Uterus (tissue), 4 donors: ENCODE results near the gene RNF214. TPM values are rescaled to one million over a fixed set of nuclear protein-coding genes. Genes with fewer than 3 reads are reported as not detected.

Experiments used
- DNase-seq, 2 donors: peaks; one replicate each; pipeline ENCODE4 v3.0.0-alpha.2; 2019 to 2020
- H3K27ac ChIP-seq, 2 donors: fragments of 200-600 bp; sonication (generic); 1 replicate in 1 of 2; 2 replicates in 1 of 2; pipeline ENCODE4 v1.5.1; 2016 to 2018
- H3K27me3 ChIP-seq, 2 donors: fragments of 200-600 bp; sonication (generic); one replicate each; pipeline ENCODE4 v1.5.1; 2018 to 2019; ENCODE audit warnings: control low read depth in 1 of 2
- H3K36me3 ChIP-seq, 2 donors: fragments of 200-600 bp; sonication (generic); one replicate each; pipeline ENCODE4 v1.5.1; 2019; ENCODE audit warnings: control low read depth in 1 of 2
- H3K4me1 ChIP-seq, 2 donors: fragments of 200-600 bp; sonication (generic); one replicate each; pipeline ENCODE4 v1.5.1; 2018 to 2019; ENCODE audit warnings: control low read depth in 1 of 2
- H3K4me3 ChIP-seq, 2 donors: fragments of 200-600 bp; sonication (generic); 1 replicate in 1 of 2; 2 replicates in 1 of 2; pipeline ENCODE4 v1.5.1; 2018 to 2019; ENCODE audit warnings: mild to moderate bottlenecking in 1 of 2
- H3K9me3 ChIP-seq, 2 donors: fragments of 200-600 bp; sonication (generic); one replicate each; pipeline ENCODE4 v1.5.1; 2019; ENCODE audit warnings: control low read depth in 1 of 2
- CTCF ChIP-seq, 4 experiments: fragments of 200-600 bp in 2 of 4; fragments of 450-650 bp in 2 of 4; sonication (generic) in 2 of 4; IDR thresholded peaks; one replicate each; pipeline ENCODE4 v1.5.1; 2016 to 2019; ENCODE audit warnings: antibody characterized with exemption in 4 of 4, mild to moderate bottlenecking in 2 of 4, moderate library complexity in 1 of 4
- POLR2A ChIP-seq, 2 donors: fragments of 450-650 bp; IDR thresholded peaks; one replicate each; pipeline ENCODE4 v1.6.1; 2016; ENCODE audit warnings: antibody characterized with exemption in 2 of 2, mild to moderate bottlenecking in 1 of 2, moderate library complexity in 1 of 2
- intact Hi-C: fragments of 100-400 bp; cut with DNase I; formaldehyde crosslinking; loops from one replicate; pipeline ENCODE4 v1.15.1; 2023; ENCODE audit warnings: low total_unique reads
- total RNA-seq, 4 donors: library from RNA; depleted of rRNA in 3 of 4; stranded (reverse); fragments of >200 nt in 3 of 4; gene quantifications; one replicate each; pipeline versions ENCODE4 v1.1.0 to v1.2.4, GENCODE V29; 2014 to 2023
- donor health status: DM: yes; HTN: yes; CAD: no.

RNF214 gene
- total RNA-seq, 4 donors from 2014 or later: 4.4 to 38.6 (median 11.4) TPM

DNA sequence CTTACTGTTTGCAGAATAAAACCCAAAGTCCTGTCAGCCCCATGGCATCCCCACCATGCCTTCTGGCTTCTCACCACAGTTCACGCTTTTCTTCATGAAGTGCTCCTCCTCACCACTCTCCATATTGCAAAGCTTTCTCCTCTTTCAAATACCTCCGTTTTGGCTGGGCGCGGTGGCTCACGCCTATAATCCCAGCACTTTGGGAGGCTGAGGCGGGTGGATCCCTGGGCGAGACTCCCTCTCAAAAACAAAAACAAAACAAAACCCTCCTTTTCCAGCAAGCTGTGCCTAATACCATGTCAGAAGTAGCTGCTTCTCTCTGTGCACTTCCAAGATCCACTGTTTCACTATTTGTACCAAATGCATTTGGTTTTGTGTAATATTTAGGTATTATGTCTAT, 76.8 kb downstream of the RNF214 start:
- Histone ChIP-seq H3K27ac (no peak overlapping the region), H3K4me1 (no peaks in the 10 kb centered on the region), H3K27me3 (no peaks in the 10 kb centered on the region), H3K4me3 (no peak overlapping the region), H3K36me3 (no peaks in the 10 kb centered on the region), H3K9me3 (no peaks in the 10 kb centered on the region)
- TF ChIP-seq CTCF (IDR thresholded peaks at IDR 0.05) (no peak), POLR2A (IDR thresholded peaks at IDR 0.05) (no peak)
- intact Hi-C loops: no loop called here
- no peak for DNase-seq

- H3K4me3 ChIP-seq: no peak overlapping the region
- H3K27me3 ChIP-seq: no peaks in the 10 kb centered on the region
- H3K4me1 ChIP-seq: peaks cover 4 to 10% of the 10 kb centered on the region in 2 donors
- intact Hi-C loops: loop anchor here (10.0 kb wide), 1 partner anchor 78 kb away; the partner anchor contains the start of genes PCSK7 and RNF214
- H3K9me3 ChIP-seq: no peaks in the 10 kb centered on the region
- TF ChIP-seq POLR2A (IDR thresholded peaks at IDR 0.05) (no peak), CTCF (IDR thresholded peaks at IDR 0.05) (no peak)
- H3K27ac ChIP-seq: no peak overlapping the region
- DNase-seq: no peak
- H3K36me3 ChIP-seq: no peaks in the 10 kb centered on the region
Measured at GRCh38 chr11:117313091-117313490, 80.6 kb downstream of the RNF214 start.

GRCh38 chr11:117313828-117314768, 81.6 kb downstream of the RNF214 start:
- no peak overlapping the region for H3K27ac ChIP-seq
- TF ChIP-seq POLR2A (IDR thresholded peaks at IDR 0.05): no peak
- TF ChIP-seq CTCF (IDR thresholded peaks at IDR 0.05): no peak
- no peak overlapping the region for H3K4me3 ChIP-seq
- no peaks in the 10 kb centered on the region for H3K27me3 ChIP-seq
- peaks cover 4 to 10% of the 10 kb centered on the region in 2 donors for H3K4me1 ChIP-seq
- no peak for DNase-seq
- no peaks in the 10 kb centered on the region for H3K36me3 ChIP-seq
- intact Hi-C loops: loop anchor here (10.0 kb wide), 1 partner anchor 79 kb away; the partner anchor contains the start of genes PCSK7 and RNF214
- no peaks in the 10 kb centered on the region for H3K9me3 ChIP-seq

GRCh38 chr11:117314840-117315239, 82.4 kb downstream of the RNF214 start:
- no peak overlapping the region for H3K27ac ChIP-seq
- peak overlapping the region; percentile 55 to 70 for H3K4me3 ChIP-seq
- DNase-seq: no peak
- no peaks in the 10 kb centered on the region for H3K27me3 ChIP-seq
- no peaks in the 10 kb centered on the region for H3K36me3 ChIP-seq
- no peaks in the 10 kb centered on the region for H3K9me3 ChIP-seq
- intact Hi-C loops: loop anchor here (10.0 kb wide), 1 partner anchor 80 kb away; the partner anchor contains the start of genes PCSK7 and RNF214
- H3K4me1 ChIP-seq: peaks cover 4 to 10% of the 10 kb centered on the region in 2 donors
- TF ChIP-seq CTCF (IDR thresholded peaks at IDR 0.05): no peak
- TF ChIP-seq POLR2A (IDR thresholded peaks at IDR 0.05): no peak
